M059J (cell line): Measurements from ENCODE around the gene TMEM214. TPM values are rescaled to one million over a fixed set of nuclear protein-coding genes. Genes with fewer than 3 reads are reported as not detected.
A peak's percentile ranks its signal among the peaks of the same experiment; 100 is the strongest.

Experiments
- DNase-seq: peaks from one replicate; pipeline ENCODE4 v3.0.0-alpha.2; 2012; ENCODE audit warnings: low read depth
- total RNA-seq: library from RNA; depleted of rRNA; stranded (reverse); fragments of >200 nt; shearing (Covaris generic); gene quantifications from 2 replicates; pipeline ENCODE4 v1.2.3, GENCODE V29; 2014; rRNA removed

The TMEM214 gene
- total RNA-seq, 1 experiment from 2014 or later, result 88.6 TPM

- DNase-seq, result no peak
These were observed 51.7 kb downstream of the TMEM214 start for GRCh38 chr2:27084297-27085061.

GRCh38 chr2:27085062-27085672 lies 52.4 kb downstream of the TMEM214 start:
- no peak for DNase-seq

GRCh38 chr2:27085673-27086089 lies 52.9 kb downstream of the TMEM214 start:
- DNase-seq, result peak; percentile 57

DNA sequence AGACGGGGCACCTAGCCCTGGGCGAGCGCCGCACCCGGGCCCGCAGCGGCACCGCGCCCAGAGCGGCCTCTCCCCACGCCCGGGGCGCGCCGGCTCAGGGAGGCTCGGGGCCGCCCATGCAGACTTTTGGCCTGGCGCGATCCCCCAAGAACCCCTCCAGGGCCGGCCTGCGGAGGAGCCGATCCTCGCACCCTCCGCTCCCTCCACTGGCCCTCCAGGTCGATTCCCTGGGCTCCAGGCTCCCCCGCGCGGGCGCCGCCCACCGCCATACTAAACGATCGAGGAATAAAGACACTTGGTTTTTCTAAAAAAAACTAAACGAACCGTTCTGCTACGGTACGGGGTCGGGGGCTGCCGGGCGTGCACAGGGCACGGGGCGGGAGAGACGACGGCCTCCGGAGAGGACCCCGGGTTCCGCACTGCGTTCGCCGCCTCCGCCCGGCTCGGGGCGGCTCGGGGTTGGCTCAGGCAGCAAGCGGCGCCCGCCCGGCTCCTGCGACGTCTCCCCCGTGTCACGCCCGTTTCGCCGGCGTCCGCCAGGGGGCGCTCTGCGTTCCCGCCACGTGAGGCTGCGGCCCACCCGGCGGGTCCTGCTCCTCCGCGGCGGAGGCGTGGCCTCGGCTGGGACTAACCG lies 53.4 kb downstream of the TMEM214 start:
- peak; percentile 84 for DNase-seq

GRCh38 chr2:27086724-27087593 lies 54.2 kb downstream of the TMEM214 start, which contains the start of gene KHK:
Gene KHK, plus strand, starts transcription at chr2:27086772. Its CDS starts 488 bp downstream, at chr2:27087260.
- peak; percentile 11 for DNase-seq

- DNase-seq, result no peak
These were observed 55.2 kb downstream of the TMEM214 start for GRCh38 chr2:27087823-27088410.

DNA sequence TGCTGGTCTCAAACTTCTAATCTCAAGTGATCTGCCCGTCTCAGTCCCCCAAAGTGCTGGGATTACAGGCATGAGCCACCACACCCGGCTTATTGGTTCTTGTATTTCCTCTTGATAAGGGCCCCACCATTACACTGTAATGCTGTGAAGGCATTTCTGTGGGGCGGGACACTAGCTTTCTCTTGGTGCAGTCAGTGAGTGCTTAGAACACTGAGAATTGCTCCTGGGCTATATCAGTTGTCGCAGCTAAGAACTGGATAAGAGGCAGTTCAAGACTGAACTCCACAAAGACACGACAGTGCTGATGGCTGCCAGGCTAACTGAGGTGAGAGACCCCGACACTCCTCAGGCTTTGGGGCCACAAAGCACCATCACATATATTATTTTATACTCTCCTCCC lies 55.9 kb downstream of the TMEM214 start:
- no peak for DNase-seq

DNA sequence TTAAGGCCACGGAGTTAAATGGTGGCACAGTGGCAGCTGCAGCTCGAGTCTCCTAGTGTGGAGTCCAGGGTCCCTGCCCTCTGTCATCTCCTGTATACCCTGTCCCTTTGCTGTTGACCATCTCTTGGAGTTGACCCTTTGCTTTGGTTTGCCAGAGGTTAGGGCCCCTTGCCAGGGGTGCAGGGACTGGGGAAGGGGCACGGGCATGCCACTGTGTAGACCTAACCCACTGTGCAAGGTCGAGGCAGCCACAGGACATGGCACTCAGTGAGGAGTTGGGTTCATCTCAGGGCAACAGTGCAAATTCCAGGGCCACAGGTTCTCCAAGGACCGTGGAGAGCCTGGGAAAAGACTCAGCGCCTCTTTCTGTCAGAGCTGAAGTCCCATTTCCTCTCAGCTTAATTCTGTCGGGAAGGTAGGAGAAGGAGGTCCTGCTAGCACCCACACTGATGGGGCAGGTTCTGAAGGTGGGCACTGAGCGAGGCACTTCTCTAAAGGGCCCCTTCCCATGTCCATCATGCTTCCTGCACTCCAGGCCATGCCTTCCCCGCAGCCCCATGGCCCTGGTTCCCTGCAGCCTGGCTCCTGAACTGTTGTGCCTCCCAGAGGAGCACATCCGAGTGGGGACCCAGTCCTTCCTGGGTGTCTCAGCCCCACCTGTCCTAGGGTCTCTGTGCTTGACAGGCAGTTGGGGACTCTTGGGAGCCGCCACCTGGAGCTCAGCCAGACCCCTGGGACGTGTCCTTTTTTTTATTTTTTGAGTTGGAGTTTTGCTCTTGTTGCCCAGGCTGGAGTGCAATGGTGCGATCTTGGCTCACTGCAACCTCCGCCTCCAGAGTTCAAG lies 56.6 kb downstream of the TMEM214 start:
- no peak for DNase-seq

Other genes starting within 250 kb of the TMEM214 start
- gene CENPA, start 246.9 kb upstream of the TMEM214 start, total RNA-seq, result 22.0 and 33.3 TPM in 2 replicates
- gene DPYSL5, start 184.8 kb upstream of the TMEM214 start, total RNA-seq, result not detected in 2 replicates
- 0.57 and 7.1 TPM in 2 replicates for gene MAPRE3, start 62.3 kb upstream of the TMEM214 start, total RNA-seq
- gene AGBL5, start 18.7 kb downstream of the TMEM214 start, total RNA-seq, result 25.8 and 26.0 TPM in 2 replicates
- 247 and 491 TPM in 2 replicates for gene OST4, start 38.7 kb downstream of the TMEM214 start, total RNA-seq
- gene EMILIN1, start 45.6 kb downstream of the TMEM214 start, total RNA-seq, result 0.17 TPM in 1 of 2 replicates, not detected in the other
- 0.34 and 0.37 TPM in 2 replicates for gene KHK, start 53.8 kb downstream of the TMEM214 start, total RNA-seq
- 0.17 and 0.84 TPM in 2 replicates for gene CGREF1, start 86.2 kb downstream of the TMEM214 start, total RNA-seq
- 0.12 TPM in 1 of 2 replicates, not detected in the other for gene ABHD1, start 90.8 kb downstream of the TMEM214 start, total RNA-seq
- gene PREB, start 101.7 kb downstream of the TMEM214 start, total RNA-seq, result 64.9 and 74.8 TPM in 2 replicates
- not detected in 2 replicates for gene PRR30, start 106.4 kb downstream of the TMEM214 start, total RNA-seq
- not detected in 2 replicates for gene TCF23, start 116.0 kb downstream of the TMEM214 start, total RNA-seq
- 334 and 404 TPM in 2 replicates for gene ATRAID, start 179.1 kb downstream of the TMEM214 start, total RNA-seq
- 16.3 and 23.3 TPM in 2 replicates for gene SLC5A6, start 179.3 kb downstream of the TMEM214 start, total RNA-seq
- gene CAD, start 184.4 kb downstream of the TMEM214 start, total RNA-seq, result 12.6 and 17.1 TPM in 2 replicates
- not detected in 2 replicates for gene SLC30A3, start 230.1 kb downstream of the TMEM214 start, total RNA-seq
- not detected in 2 replicates for gene DNAJC5G, start 242.5 kb downstream of the TMEM214 start, total RNA-seq
- gene TRIM54, start 249.5 kb downstream of the TMEM214 start, total RNA-seq, result 0.05 TPM in 1 of 2 replicates, not detected in the other